Uterus (tissue), 4 donors: ENCODE results near the gene CCDC57. TPM values are rescaled to one million over a fixed set of nuclear protein-coding genes. Genes with fewer than 3 reads are reported as not detected.

Experiments
- DNase-seq, 2 donors: peaks; one replicate each; pipeline ENCODE4 v3.0.0-alpha.2; 2019 to 2020
- H3K27ac ChIP-seq, 2 donors: fragments of 200-600 bp; sonication (generic); 1 replicate in 1 of 2; 2 replicates in 1 of 2; pipeline ENCODE4 v1.5.1; 2016 to 2018
- H3K27me3 ChIP-seq, 2 donors: fragments of 200-600 bp; sonication (generic); one replicate each; pipeline ENCODE4 v1.5.1; 2018 to 2019; ENCODE audit warnings: control low read depth in 1 of 2
- H3K36me3 ChIP-seq, 2 donors: fragments of 200-600 bp; sonication (generic); one replicate each; pipeline ENCODE4 v1.5.1; 2019; ENCODE audit warnings: control low read depth in 1 of 2
- H3K4me1 ChIP-seq, 2 donors: fragments of 200-600 bp; sonication (generic); one replicate each; pipeline ENCODE4 v1.5.1; 2018 to 2019; ENCODE audit warnings: control low read depth in 1 of 2
- H3K4me3 ChIP-seq, 2 donors: fragments of 200-600 bp; sonication (generic); 1 replicate in 1 of 2; 2 replicates in 1 of 2; pipeline ENCODE4 v1.5.1; 2018 to 2019; ENCODE audit warnings: mild to moderate bottlenecking in 1 of 2
- H3K9me3 ChIP-seq, 2 donors: fragments of 200-600 bp; sonication (generic); one replicate each; pipeline ENCODE4 v1.5.1; 2019; ENCODE audit warnings: control low read depth in 1 of 2
- CTCF ChIP-seq, 4 experiments: fragments of 200-600 bp in 2 of 4; fragments of 450-650 bp in 2 of 4; sonication (generic) in 2 of 4; IDR thresholded peaks; one replicate each; pipeline ENCODE4 v1.5.1; 2016 to 2019; ENCODE audit warnings: antibody characterized with exemption in 4 of 4, mild to moderate bottlenecking in 2 of 4, moderate library complexity in 1 of 4
- POLR2A ChIP-seq, 2 donors: fragments of 450-650 bp; IDR thresholded peaks; one replicate each; pipeline ENCODE4 v1.6.1; 2016; ENCODE audit warnings: antibody characterized with exemption in 2 of 2, mild to moderate bottlenecking in 1 of 2, moderate library complexity in 1 of 2
- intact Hi-C: fragments of 100-400 bp; cut with DNase I; formaldehyde crosslinking; loops from one replicate; pipeline ENCODE4 v1.15.1; 2023; ENCODE audit warnings: low total_unique reads
- total RNA-seq, 4 donors: library from RNA; depleted of rRNA in 3 of 4; stranded (reverse); fragments of >200 nt in 3 of 4; gene quantifications; one replicate each; pipeline versions ENCODE4 v1.1.0 to v1.2.4, GENCODE V29; 2014 to 2023
- donor health status: DM: yes; HTN: yes; CAD: no.

CCDC57 gene
- total RNA-seq, 4 donors from 2014 or later: 4.4 to 88.2 (median 17.6) TPM

- Histone ChIP-seq H3K4me3 (no peak overlapping the region), H3K27ac (no peak overlapping the region), H3K36me3 (no peaks in the 10 kb centered on the region), H3K4me1 (no peaks in the 10 kb centered on the region), H3K9me3 (no peaks in the 10 kb centered on the region), H3K27me3 (no peaks in the 10 kb centered on the region)
- DNase-seq: no peak
- intact Hi-C loops: no loop called here
- TF ChIP-seq POLR2A (IDR thresholded peaks at IDR 0.05) (no peak), CTCF (IDR thresholded peaks at IDR 0.05) (no peak)
These were observed 55.3 kb downstream of the CCDC57 start for GRCh38 chr17:82157046-82158035.

GRCh38 chr17:82156284-82156925 is 56.2 kb downstream of the CCDC57 start:
- Histone ChIP-seq H3K36me3 (no peaks in the 10 kb centered on the region), H3K4me1 (no peaks in the 10 kb centered on the region), H3K27ac (no peak overlapping the region), H3K27me3 (no peaks in the 10 kb centered on the region), H3K9me3 (no peaks in the 10 kb centered on the region), H3K4me3 (no peak overlapping the region)
- intact Hi-C loops: no loop called here
- TF ChIP-seq POLR2A (IDR thresholded peaks at IDR 0.05) (no peak), CTCF (IDR thresholded peaks at IDR 0.05) (no peak)
- no peak for DNase-seq

- no peaks in the 10 kb centered on the region for H3K4me1 ChIP-seq
- H3K27ac ChIP-seq: no peak overlapping the region
- no peaks in the 10 kb centered on the region for H3K27me3 ChIP-seq
- H3K9me3 ChIP-seq: no peaks in the 10 kb centered on the region
- DNase-seq: no peak
- no peak overlapping the region for H3K4me3 ChIP-seq
- no peak for TF ChIP-seq CTCF (IDR thresholded peaks at IDR 0.05)
- no peak for TF ChIP-seq POLR2A (IDR thresholded peaks at IDR 0.05)
- H3K36me3 ChIP-seq: no peaks in the 10 kb centered on the region
- intact Hi-C loops: no loop called here
These were observed 57.0 kb downstream of the CCDC57 start for GRCh38 chr17:82155606-82156005.

- no peak overlapping the region for H3K4me3 ChIP-seq
- no peak for TF ChIP-seq POLR2A (IDR thresholded peaks at IDR 0.05)
- TF ChIP-seq CTCF (IDR thresholded peaks at IDR 0.05): no peak
- H3K27ac ChIP-seq: no peak overlapping the region
- H3K9me3 ChIP-seq: no peaks in the 10 kb centered on the region
- no peak for DNase-seq
- H3K36me3 ChIP-seq: no peaks in the 10 kb centered on the region
- H3K27me3 ChIP-seq: no peaks in the 10 kb centered on the region
- no peaks in the 10 kb centered on the region for H3K4me1 ChIP-seq
- intact Hi-C loops: loop anchor here (5.0 kb wide), 1 partner anchor 123 kb away; the partner anchor contains the start of gene RAC3
These were observed 57.7 kb downstream of the CCDC57 start for GRCh38 chr17:82154881-82155331.
